ENCODE data around the gene STX1B.

The STX1B gene

DNA sequence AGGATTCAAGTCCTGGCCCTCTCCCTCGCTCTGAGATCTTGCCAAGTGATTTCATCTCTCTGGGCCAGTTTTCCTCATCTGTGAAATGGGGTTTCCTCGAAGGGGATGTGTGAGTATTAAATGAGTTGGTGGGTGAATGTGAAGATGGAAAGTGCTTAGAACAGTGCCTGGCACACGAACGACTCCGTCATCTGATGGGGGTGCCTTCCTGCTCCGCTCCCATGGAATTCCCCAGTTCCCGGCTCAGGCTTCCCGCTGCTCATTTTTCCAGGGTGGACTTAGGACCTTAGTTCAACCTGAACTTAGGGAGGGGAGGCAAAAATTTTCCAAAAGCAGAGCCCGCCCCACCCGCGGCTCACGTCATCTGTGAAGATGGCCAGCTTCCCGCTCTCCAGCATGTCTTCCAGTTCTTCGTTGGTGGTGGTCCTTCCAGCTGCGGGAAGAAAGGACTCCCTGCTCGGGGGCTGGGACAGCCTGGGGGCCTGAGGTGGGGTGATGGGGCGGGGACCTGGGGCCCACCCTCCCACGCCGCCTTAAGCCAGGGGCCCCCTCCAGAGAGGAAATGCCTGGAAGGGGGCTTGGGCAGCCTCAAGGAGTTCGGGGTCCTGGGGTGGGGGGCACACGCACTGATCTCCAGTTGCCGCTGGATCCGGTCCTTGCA is 14.0 kb downstream of the STX1B start:
- DNase-seq (ENCODE audit: low read depth) = no peak
- TF ChIP-seq, protein P1, sequence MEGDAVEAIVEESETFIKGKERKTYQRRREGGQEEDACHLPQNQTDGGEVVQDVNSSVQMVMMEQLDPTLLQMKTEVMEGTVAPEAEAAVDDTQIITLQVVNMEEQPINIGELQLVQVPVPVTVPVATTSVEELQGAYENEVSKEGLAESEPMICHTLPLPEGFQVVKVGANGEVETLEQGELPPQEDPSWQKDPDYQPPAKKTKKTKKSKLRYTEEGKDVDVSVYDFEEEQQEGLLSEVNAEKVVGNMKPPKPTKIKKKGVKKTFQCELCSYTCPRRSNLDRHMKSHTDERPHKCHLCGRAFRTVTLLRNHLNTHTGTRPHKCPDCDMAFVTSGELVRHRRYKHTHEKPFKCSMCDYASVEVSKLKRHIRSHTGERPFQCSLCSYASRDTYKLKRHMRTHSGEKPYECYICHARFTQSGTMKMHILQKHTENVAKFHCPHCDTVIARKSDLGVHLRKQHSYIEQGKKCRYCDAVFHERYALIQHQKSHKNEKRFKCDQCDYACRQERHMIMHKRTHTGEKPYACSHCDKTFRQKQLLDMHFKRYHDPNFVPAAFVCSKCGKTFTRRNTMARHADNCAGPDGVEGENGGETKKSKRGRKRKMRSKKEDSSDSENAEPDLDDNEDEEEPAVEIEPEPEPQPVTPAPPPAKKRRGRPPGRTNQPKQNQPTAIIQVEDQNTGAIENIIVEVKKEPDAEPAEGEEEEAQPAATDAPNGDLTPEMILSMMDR (IDR thresholded peaks at IDR 0.05; ENCODE audit: control insufficient read depth, extremely low read depth, insufficient read depth) = no peak
- H3K4me3 ChIP-seq (ENCODE audit: low read depth, low read length) = peak overlapping the region; percentile 47

DNA sequence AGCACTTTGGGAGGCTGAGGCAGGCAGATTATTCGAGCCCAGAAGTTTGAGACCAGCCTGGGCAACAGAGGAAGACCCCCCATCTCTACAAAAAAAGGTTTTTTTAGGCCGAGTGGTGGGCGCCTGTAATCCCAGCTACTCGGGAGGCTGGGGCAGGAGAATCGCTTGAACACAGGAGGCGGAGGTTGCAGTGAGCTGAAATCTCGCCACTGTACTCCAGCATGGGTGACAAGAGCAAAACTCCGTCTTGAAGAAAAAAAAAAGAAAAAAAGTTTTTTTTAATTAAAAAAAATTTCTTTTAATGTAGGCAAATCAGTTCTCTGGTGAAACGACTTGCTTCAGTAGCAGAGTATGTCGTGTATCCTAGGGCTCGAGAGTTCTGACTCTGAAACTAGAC is 14.5 kb downstream of the STX1B start:
- no peak for DNase-seq (ENCODE audit: low read depth)
- no peak overlapping the region for H3K4me3 ChIP-seq (ENCODE audit: low read depth, low read length)
- TF ChIP-seq, protein P1 (IDR thresholded peaks at IDR 0.05; ENCODE audit: control insufficient read depth, extremely low read depth, insufficient read depth) = no peak

DNA sequence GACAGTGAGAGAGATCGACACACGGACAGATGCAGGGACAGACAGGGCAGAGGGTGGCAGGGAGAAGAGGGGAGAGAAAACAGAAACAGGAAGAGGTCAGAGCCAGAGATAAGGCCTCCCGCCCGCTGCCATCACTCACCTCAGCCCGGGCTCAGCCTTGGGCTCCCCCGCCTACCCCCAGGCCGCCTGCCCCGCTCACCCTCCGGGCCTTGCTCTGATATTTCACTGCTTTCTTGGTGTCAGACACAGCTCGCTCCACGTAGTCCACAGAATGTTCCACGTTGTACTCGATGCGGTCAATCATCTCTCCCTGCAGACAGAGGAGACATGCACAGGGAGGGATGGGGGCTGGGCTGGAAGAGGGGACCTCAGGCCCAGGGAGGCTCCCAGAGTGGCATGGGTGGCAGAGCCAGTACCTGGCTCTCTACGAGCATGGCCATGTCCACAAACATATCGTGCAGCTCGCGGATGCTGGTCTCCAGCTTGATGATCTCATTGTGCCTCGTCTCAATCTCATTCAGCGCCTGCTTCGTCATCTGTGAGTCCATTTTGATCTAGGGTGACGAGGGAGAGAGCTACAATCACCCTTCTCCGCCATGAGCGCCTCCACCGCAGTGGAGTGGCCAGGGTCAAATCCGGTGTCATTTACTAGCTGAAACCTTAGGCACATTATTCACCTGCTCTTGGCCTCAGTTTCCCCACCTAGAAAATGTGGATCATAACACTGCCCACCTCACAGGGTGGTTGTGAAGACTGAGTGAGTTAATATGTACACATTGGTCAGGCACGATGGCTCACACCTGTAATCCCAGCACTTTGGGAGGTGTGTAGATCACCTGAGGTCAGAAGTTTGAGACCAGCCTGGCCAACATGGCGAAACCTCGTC is 17.3 kb downstream of the STX1B start:
- DNase-seq (ENCODE audit: low read depth) = no peak
- TF ChIP-seq, protein P1 (IDR thresholded peaks at IDR 0.05; ENCODE audit: control insufficient read depth, extremely low read depth, insufficient read depth) = no peak
- no peak overlapping the region for H3K4me3 ChIP-seq (ENCODE audit: low read depth, low read length)

DNA sequence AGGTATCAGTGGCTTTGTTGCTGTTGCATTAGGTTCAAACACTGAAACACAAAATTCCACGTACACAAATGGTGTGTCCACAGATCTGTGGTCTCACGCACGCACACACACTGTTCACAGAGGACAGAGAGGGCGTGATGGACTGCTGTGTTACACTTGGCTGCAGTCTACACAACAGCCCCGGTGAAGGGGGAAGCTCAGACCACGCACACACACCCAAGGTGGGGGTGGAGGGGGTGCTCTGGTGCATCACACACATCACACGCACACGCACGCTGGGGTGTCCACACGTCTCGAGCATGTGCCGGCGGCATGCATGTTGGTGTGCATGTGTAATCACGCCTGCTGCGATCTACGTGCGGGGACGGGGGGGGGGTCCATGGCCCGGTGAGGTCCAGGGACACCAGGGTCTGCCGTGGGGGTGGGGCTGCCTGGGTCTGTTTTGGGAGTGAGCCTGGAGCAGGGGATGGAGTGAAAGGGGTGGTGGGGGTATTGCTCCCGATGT is 18.1 kb downstream of the STX1B start:
- TF ChIP-seq, protein P1 (IDR thresholded peaks at IDR 0.05; ENCODE audit: control insufficient read depth, extremely low read depth, insufficient read depth) = no peak
- DNase-seq (ENCODE audit: low read depth) = no peak
- H3K4me3 ChIP-seq (ENCODE audit: low read depth, low read length) = no peak overlapping the region

DNA sequence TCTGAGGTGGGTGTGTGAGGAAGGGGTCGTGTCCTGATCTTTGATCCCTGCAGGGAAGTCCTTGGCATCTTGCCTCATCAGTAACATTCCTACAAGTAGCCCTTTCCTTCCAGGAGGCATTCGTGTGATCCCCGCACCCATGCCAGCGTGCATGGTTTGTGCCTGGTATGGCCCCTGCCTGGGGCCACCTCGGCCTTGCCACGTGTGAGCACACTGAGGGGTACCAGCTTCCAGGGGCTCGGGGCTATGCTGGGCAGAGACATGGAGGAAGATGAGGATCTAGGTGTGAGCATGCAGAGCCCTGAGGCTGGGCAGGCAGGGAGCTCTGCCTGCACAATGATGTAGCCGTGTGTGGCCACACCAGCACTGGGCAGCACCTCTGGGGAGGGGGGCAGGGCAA is 19.4 kb downstream of the STX1B start:
- TF ChIP-seq, protein P1 (IDR thresholded peaks at IDR 0.05; ENCODE audit: control insufficient read depth, extremely low read depth, insufficient read depth) = no peak
- no peak overlapping the region for H3K4me3 ChIP-seq (ENCODE audit: low read depth, low read length)
- DNase-seq (ENCODE audit: low read depth) = no peak

DNA sequence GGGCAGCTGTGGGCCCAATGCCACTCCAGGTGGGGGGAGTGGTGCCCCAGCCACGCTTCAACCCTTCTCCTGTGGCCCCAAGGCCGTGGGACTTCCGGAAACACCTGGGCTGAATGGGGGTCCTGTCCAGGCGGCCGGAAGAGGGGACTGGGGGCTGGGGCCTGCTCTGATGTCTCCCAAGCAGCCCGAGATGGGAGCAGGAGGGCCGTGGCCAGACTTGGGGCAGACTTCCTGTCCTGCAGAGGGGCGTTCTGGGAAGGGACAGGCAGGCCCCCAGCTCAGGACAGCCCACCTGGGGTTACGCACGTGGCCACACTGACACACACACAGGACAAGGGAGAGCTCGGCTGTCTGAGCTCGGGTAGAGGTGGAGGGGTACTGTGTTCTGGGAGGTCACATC is 20.3 kb downstream of the STX1B start:
- no peak overlapping the region for H3K4me3 ChIP-seq (ENCODE audit: low read depth, low read length)
- TF ChIP-seq, protein P1 (IDR thresholded peaks at IDR 0.05; ENCODE audit: control insufficient read depth, extremely low read depth, insufficient read depth) = no peak
- DNase-seq (ENCODE audit: low read depth) = no peak

All from LNCaP clone FGC (cell line).